ENCODE measurements around the gene COL20A1. TPM values are rescaled to one million over a fixed set of nuclear protein-coding genes. Genes with fewer than 3 reads are reported as not detected.

Gene COL20A1
- total RNA-seq, 1 experiment from 2014 or later = 0.23 TPM

DNA sequence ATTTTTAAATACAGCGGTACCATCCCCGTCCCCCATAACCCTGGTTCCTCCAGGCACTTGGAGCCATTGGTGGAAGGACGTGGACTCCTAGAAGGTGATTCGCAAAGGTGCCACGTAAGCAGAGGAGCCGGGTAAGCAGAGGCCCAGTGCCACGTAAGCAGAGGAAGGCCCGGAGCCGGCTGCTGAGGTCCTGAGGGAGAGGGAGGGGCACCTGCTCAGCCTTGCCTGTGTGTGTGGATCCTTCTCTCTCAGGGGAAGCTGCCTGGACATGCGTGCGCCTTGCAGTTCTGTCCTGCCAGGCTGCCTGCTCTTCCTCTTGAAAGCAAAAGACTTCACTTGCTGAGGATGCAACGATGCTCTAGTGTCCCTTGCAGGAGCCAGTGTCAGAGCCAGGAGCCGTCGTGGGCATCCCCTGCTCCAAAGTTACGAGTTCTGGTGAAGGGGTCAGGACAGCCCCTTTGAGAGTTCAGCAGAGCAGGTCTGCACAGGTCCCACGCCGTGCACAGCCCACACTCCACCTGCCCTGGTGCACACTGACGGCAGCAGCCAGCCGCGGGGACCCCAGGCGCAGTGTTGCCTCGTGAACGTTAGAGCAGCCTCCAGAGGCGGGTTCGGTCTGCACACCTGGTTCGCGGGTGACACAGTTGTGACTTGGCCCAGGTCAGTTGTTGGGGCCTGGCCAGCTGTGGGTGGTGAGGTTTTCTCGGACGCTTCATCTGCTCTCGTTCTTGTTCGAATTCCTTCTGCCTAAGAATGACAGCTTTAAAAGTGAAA, 36.9 kb upstream of the COL20A1 start:
- intact Hi-C loops (cut with micrococcal nuclease; ENCODE audit: unreplicated experiment) = no loop called here
- CTCF ChIA-PET = interaction anchor here (2.5 kb wide), 1 partner anchor 33 kb away, joined by 37 read pairs; no protein-coding TSS in a partner anchor
- no peaks in the 10 kb centered on the region for H3K9me3 ChIP-seq (ENCODE audit: control insufficient read depth, insufficient read depth, low read depth, low read length)
- peaks cover 3% of the 10 kb centered on the region; the same call in 1 of the 2 replicates for H3K4me1 ChIP-seq (ENCODE audit: control insufficient read depth, insufficient read depth, low read length)
- H3K4me3 ChIP-seq (ENCODE audit: low read depth in 2 of 2, low read length in 2 of 2) = no peak overlapping the region
- TF ChIP-seq, protein P1, sequence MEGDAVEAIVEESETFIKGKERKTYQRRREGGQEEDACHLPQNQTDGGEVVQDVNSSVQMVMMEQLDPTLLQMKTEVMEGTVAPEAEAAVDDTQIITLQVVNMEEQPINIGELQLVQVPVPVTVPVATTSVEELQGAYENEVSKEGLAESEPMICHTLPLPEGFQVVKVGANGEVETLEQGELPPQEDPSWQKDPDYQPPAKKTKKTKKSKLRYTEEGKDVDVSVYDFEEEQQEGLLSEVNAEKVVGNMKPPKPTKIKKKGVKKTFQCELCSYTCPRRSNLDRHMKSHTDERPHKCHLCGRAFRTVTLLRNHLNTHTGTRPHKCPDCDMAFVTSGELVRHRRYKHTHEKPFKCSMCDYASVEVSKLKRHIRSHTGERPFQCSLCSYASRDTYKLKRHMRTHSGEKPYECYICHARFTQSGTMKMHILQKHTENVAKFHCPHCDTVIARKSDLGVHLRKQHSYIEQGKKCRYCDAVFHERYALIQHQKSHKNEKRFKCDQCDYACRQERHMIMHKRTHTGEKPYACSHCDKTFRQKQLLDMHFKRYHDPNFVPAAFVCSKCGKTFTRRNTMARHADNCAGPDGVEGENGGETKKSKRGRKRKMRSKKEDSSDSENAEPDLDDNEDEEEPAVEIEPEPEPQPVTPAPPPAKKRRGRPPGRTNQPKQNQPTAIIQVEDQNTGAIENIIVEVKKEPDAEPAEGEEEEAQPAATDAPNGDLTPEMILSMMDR (IDR thresholded peaks at IDR 0.05) = no peak
- TF ChIP-seq SIN3A (IDR thresholded peaks at IDR 0.05; ENCODE audit: borderline replicate concordance, insufficient read depth, low read depth, low read length) (no peak), POLR2AphosphoS5 (IDR thresholded peaks at IDR 0.05; ENCODE audit: low read depth, low read length) (no peak), TCF7L2 (IDR thresholded peaks at IDR 0.05; ENCODE audit: low read depth, low read length) (no peak)
- TF ChIP-seq, protein P2, sequence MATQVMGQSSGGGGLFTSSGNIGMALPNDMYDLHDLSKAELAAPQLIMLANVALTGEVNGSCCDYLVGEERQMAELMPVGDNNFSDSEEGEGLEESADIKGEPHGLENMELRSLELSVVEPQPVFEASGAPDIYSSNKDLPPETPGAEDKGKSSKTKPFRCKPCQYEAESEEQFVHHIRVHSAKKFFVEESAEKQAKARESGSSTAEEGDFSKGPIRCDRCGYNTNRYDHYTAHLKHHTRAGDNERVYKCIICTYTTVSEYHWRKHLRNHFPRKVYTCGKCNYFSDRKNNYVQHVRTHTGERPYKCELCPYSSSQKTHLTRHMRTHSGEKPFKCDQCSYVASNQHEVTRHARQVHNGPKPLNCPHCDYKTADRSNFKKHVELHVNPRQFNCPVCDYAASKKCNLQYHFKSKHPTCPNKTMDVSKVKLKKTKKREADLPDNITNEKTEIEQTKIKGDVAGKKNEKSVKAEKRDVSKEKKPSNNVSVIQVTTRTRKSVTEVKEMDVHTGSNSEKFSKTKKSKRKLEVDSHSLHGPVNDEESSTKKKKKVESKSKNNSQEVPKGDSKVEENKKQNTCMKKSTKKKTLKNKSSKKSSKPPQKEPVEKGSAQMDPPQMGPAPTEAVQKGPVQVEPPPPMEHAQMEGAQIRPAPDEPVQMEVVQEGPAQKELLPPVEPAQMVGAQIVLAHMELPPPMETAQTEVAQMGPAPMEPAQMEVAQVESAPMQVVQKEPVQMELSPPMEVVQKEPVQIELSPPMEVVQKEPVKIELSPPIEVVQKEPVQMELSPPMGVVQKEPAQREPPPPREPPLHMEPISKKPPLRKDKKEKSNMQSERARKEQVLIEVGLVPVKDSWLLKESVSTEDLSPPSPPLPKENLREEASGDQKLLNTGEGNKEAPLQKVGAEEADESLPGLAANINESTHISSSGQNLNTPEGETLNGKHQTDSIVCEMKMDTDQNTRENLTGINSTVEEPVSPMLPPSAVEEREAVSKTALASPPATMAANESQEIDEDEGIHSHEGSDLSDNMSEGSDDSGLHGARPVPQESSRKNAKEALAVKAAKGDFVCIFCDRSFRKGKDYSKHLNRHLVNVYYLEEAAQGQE (IDR thresholded peaks at IDR 0.05; ENCODE audit: insufficient read depth in 1 of 2, low read depth in 2 of 2, low read length in 1 of 2) = no peak
- H3K36me3 ChIP-seq (ENCODE audit: control insufficient read depth, insufficient read depth, low read length) = no peaks in the 10 kb centered on the region
- no peak overlapping the region for H3K27ac ChIP-seq (ENCODE audit: low read length)
- BruUV-seq (replicated peaks) = no TSS peak
- ATAC-seq (no peak), DNase-seq (ENCODE audit: low read depth, low spot score) (no peak)
- H3K27me3 ChIP-seq (ENCODE audit: control insufficient read depth, insufficient read depth, low read length) = no peaks in the 10 kb centered on the region; the same call in 1 of the 2 replicates
- POLR2A ChIA-PET = no interaction called here
- in situ Hi-C loops (cut with HindIII; ENCODE audit: low pct_unique_long_range_greater_than_20kb, low sequenced_read_pairs) = no loop called here

- Histone ChIP-seq H3K4me1 (ENCODE audit: control insufficient read depth, insufficient read depth, low read length) (peaks cover 3% of the 10 kb centered on the region; the same call in 1 of the 2 replicates), H3K9me3 (ENCODE audit: control insufficient read depth, insufficient read depth, low read depth, low read length) (no peaks in the 10 kb centered on the region), H3K27me3 (ENCODE audit: control insufficient read depth, insufficient read depth, low read length) (no peaks in the 10 kb centered on the region; the same call in 1 of the 2 replicates), H3K27ac (ENCODE audit: low read length) (no peak overlapping the region), H3K36me3 (ENCODE audit: control insufficient read depth, insufficient read depth, low read length) (no peaks in the 10 kb centered on the region), H3K4me3 (ENCODE audit: low read depth in 2 of 2, low read length in 2 of 2) (no peak overlapping the region)
- no peak for ATAC-seq
- no peak for DNase-seq (ENCODE audit: low read depth, low spot score)
- intact Hi-C loops (cut with micrococcal nuclease; ENCODE audit: unreplicated experiment) (no loop called here), in situ Hi-C loops (cut with HindIII; ENCODE audit: low pct_unique_long_range_greater_than_20kb, low sequenced_read_pairs) (no loop called here)
- BruUV-seq (replicated peaks) = no TSS peak
- TF ChIP-seq POLR2AphosphoS5 (IDR thresholded peaks at IDR 0.05; ENCODE audit: low read depth, low read length) (no peak), TCF7L2 (IDR thresholded peaks at IDR 0.05; ENCODE audit: low read depth, low read length) (no peak), SIN3A (IDR thresholded peaks at IDR 0.05; ENCODE audit: borderline replicate concordance, insufficient read depth, low read depth, low read length) (no peak)
- TF ChIP-seq, protein P1 (IDR thresholded peaks at IDR 0.05) = no peak
- TF ChIP-seq, protein P2 (IDR thresholded peaks at IDR 0.05; ENCODE audit: insufficient read depth in 1 of 2, low read depth in 2 of 2, low read length in 1 of 2) = no peak
- POLR2A ChIA-PET = no interaction called here
- CTCF ChIA-PET = interaction anchor here (2.5 kb wide), 1 partner anchor 33 kb away, joined by 37 read pairs; no protein-coding TSS in a partner anchor
These were observed 36.0 kb upstream of the COL20A1 start for GRCh38 chr20:63256954-63257353.
